Measurements from ENCODE around the gene TRMT10B. TPM values are rescaled to one million over a fixed set of nuclear protein-coding genes. Genes with fewer than 3 reads are reported as not detected.

Gene TRMT10B
- total and polyA plus RNA-seq, 7 donors: 1.3 to 7.2 (median 2.9) TPM

DNA sequence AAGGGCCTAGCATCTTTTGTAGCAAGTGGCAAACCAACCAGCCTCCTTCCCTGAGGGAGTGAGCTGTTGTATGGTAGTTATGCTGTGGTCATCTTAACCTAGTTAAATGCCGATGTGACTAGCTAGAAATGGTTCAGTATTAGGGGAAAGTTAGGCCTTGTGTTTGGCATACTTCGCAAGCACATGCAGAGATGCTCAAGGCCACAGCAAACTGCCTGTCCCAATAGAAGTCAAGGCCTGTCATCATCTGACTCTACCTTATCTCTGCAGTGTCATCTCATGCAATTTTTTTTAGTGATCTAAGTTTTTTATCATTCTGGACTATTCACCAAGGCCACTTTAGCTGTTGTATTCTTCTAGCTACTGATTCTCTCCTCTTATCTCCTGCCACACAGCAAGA, 36.5 kb downstream of the TRMT10B start:
- H3K27ac ChIP-seq: no peak overlapping the region
- no peaks in the 10 kb centered on the region for H3K4me1 ChIP-seq
- 97 to 100% (median 97%) methylated on average over 2 of the region's 2 CpGs for WGBS, 3 donors
- no peak for ATAC-seq
- H3K9me3 ChIP-seq: no peaks in the 10 kb centered on the region
- TF ChIP-seq, protein P1, sequence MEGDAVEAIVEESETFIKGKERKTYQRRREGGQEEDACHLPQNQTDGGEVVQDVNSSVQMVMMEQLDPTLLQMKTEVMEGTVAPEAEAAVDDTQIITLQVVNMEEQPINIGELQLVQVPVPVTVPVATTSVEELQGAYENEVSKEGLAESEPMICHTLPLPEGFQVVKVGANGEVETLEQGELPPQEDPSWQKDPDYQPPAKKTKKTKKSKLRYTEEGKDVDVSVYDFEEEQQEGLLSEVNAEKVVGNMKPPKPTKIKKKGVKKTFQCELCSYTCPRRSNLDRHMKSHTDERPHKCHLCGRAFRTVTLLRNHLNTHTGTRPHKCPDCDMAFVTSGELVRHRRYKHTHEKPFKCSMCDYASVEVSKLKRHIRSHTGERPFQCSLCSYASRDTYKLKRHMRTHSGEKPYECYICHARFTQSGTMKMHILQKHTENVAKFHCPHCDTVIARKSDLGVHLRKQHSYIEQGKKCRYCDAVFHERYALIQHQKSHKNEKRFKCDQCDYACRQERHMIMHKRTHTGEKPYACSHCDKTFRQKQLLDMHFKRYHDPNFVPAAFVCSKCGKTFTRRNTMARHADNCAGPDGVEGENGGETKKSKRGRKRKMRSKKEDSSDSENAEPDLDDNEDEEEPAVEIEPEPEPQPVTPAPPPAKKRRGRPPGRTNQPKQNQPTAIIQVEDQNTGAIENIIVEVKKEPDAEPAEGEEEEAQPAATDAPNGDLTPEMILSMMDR (IDR thresholded peaks at IDR 0.05): no peak
- peaks cover 0 to 4% (median 0%) of the 10 kb centered on the region in 3 donors for H3K27me3 ChIP-seq (ENCODE audit: insufficient read depth in 3 of 3, low read length in 2 of 3)
- no peak for DNase-seq
- H3K4me3 ChIP-seq: no peak overlapping the region
- intact Hi-C loops (cut with DNase I): no loop called here
- no peaks in the 10 kb centered on the region for H3K36me3 ChIP-seq (ENCODE audit: insufficient read depth in 1 of 2, low read depth in 1 of 2)

DNA sequence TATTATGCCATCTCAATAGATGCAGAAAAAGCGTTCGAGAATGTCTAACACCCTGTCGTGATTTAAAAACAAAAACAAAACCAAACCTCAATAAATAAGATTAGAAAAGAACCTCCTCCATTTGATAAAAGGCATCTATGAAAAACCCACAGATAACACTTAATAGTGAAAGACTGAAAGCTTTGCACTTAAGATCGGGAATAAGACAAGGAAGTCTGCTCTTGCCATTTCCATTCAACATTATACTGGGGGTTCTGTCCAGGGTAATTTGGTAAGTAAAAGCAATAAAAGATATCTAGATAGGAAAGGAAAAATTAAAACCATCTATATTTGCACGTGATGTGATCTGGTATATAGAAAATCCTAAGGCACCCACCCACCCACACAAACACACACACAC, 38.5 kb downstream of the TRMT10B start:
- WGBS, 3 donors: 85 to 89% (median 86%) methylated on average over 5 of the region's 5 CpGs
- Histone ChIP-seq H3K27me3 (ENCODE audit: insufficient read depth in 3 of 3, low read length in 2 of 3) (peaks cover 0 to 4% (median 0%) of the 10 kb centered on the region in 3 donors), H3K36me3 (ENCODE audit: insufficient read depth in 1 of 2, low read depth in 1 of 2) (no peaks in the 10 kb centered on the region), H3K27ac (no peak overlapping the region), H3K4me3 (no peak overlapping the region), H3K4me1 (no peaks in the 10 kb centered on the region), H3K9me3 (no peaks in the 10 kb centered on the region)
- intact Hi-C loops (cut with DNase I): no loop called here
- DNase-seq (no peak), ATAC-seq (no peak)
- TF ChIP-seq, protein P1 (IDR thresholded peaks at IDR 0.05): no peak

DNA sequence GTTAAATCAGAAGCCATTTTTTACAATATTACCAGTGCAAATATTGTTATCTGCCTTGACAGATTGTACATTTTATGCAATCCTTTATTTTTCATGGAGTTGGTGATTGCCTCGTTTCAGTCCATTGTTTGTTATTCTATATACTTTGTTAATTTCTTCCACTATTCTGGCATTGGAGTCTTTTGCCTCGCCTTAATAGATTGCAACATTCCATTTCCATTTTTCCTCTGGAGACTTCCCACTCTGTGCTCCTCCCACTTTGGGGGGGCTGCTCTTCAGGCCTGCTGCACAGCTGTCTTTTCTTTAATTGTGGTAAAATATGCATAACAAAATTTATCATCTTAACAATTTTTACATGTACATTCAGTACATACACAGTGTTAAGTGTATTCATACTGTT, 42.6 kb downstream of the TRMT10B start:
- Histone ChIP-seq H3K4me1 (no peaks in the 10 kb centered on the region), H3K9me3 (no peaks in the 10 kb centered on the region), H3K27ac (no peak overlapping the region), H3K4me3 (no peak overlapping the region), H3K36me3 (ENCODE audit: insufficient read depth in 1 of 2, low read depth in 1 of 2) (no peaks in the 10 kb centered on the region), H3K27me3 (ENCODE audit: insufficient read depth in 3 of 3, low read length in 2 of 3) (no peaks in the 10 kb centered on the region)
- DNase-seq: no peak
- no peak for ATAC-seq
- 59 to 75% (median 70%) methylated on average over 2 of the region's 2 CpGs for WGBS, 3 donors
- TF ChIP-seq, protein P1 (IDR thresholded peaks at IDR 0.05): no peak
- intact Hi-C loops (cut with DNase I): no loop called here

DNA sequence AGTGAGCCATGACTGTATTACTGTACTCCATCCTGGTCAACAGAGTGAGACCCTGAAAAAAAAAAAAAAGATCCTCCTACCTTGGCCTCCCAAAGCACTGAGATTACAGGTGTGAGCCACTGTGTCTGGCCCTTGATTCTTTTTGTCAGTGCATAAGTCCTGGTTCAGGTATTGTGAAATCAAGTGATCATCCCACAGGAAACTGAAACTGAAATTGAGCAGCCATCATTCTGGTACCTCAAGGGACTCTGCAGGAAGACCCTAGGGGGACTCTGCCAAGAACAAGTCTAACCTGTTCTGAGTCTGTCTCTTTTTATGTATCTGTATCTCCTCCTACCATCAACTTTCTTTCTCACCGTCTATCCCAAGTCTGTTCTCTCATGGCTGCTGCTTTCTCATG, 45.1 kb downstream of the TRMT10B start:
- WGBS, 3 donors: 77 to 93% (median 91%) methylated on average over 1 of the region's 1 CpG
- ATAC-seq: no peak
- intact Hi-C loops (cut with DNase I): no loop called here

More for the DNA sequence above, 45.1 kb downstream of the TRMT10B start:
- no peaks in the 10 kb centered on the region for H3K27me3 ChIP-seq (ENCODE audit: insufficient read depth in 3 of 3, low read length in 2 of 3)
- H3K4me3 ChIP-seq: no peak overlapping the region
- H3K27ac ChIP-seq: no peak overlapping the region
- TF ChIP-seq, protein P1 (IDR thresholded peaks at IDR 0.05): no peak
- no peaks in the 10 kb centered on the region for H3K36me3 ChIP-seq (ENCODE audit: insufficient read depth in 1 of 2, low read depth in 1 of 2)
- no peaks in the 10 kb centered on the region for H3K9me3 ChIP-seq
- peaks cover 21% of the 10 kb centered on the region for H3K4me1 ChIP-seq
- no peak for DNase-seq

Data from psoas muscle (tissue), 8 donors.